GM18505 (cell line): Measurements from ENCODE around the gene SPINK8.
"Not testable (repeated sequence)": the region's sequence is repeated elsewhere in the genome, so short reads cannot be mapped to it uniquely, and the experiment has no call there.

Experiments
- ATAC-seq: cut with Tn5 transposase; IDR thresholded peaks from one replicate; pipeline ENCODE4 v1.9.1; 2021; ENCODE audit not compliant: unreplicated experiment
- POLR2A ChIP-seq: IDR thresholded peaks from 4 replicates; pipeline ENCODE4 v1.6.1; 2011; ENCODE audit warnings: borderline replicate concordance; ENCODE audit not compliant: insufficient read depth, insufficient read length; ENCODE audit errors: extremely low read depth

SPINK8 gene

DNA sequence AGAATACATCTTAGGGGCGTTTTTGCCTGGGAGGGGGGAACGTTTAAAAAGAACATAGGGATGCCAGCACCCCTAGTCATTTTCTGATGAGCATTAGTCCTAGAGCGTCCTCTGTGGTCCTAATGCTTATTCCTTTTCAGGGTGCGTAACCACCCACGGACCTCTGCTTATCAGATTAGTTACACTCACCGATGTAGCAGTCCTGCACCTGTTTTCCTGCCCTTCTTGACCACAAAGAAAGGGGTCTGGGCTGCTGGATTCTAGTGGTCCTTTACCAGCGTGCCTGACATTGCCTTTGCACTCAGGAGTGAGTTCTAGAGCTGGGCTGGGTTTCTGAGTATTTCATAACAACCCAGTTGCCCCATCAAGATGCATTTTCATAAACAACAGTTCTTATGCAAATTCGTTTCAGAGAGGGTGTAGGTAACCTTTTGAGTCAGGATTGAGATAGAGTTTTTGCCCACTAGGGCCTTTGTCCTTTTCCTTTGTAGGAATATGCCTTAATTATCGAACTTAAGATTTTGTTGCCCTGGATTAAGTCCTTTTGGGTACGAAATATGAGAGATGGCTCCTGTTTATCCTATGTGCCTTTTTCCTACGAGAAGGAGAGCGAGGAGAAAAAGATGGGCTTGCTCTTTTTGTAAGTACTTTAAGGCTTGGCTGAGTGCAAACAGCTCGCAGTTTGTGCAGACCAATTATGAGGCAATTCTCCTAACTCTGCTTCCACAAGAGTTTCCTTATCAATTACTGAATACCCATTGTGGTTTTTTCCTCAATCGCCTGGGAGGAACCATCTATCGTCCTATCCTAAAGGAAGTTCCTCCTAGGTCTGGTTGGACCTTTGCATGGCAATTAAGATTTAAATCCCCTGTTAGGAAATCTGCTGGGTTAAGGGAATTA lies at the start of gene SPINK8:
TSS of gene SPINK8 (minus strand) at position 316 of the 900 bp plus-strand sequence. CDS start 5,320 bp downstream, outside the sequence.
- not testable (repeated sequence) for ATAC-seq

DNA sequence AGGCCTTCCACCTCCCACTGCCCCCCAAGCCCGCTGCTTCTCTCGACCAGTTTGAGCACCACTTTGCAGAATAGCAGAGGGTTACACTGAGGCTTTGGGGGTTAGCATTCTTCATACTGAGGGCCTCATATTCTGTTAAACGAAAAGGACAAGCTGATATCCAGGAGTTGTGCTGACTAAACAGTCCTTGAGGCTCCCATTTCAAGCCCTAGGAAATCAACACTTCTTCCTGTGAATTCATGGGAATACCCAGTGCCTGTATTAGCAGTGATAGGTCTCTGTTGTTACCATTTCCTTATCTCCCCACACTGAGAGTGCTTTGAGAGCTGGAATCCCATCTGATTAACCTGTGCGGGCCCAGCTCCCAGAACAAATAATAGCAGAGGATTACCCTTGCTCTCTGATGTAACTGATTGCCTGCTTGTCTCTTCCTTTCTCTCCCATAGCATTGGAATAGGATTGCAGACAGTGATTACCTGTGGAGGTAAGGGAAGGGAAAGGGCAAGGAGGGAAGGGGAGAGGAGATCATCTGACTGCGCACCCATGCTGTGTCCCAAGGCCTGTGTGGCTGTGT lies 39.5 kb upstream of the SPINK8 start:
- ATAC-seq: no peak
- no peak for TF ChIP-seq POLR2A

DNA sequence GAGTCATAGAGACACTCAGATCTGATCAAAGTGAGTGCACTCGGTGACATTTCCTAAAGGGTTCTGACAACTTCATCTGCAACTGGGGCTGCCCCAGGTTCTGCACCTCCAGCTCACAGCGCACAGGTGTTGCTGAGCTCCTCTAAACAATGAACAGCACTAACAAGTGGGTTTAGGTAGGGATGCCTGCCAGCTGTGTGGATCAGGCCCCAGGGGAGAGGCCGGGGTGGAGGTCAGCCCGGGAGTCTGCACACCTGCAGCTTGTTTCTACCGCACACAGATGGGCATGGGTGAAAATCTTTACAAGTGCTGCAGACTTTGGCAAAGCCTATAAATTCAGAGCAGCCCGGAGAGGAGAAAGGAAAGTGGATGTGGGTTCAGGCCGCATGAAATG lies 38.9 kb upstream of the SPINK8 start:
- ATAC-seq: no peak
- TF ChIP-seq POLR2A: no peak

DNA sequence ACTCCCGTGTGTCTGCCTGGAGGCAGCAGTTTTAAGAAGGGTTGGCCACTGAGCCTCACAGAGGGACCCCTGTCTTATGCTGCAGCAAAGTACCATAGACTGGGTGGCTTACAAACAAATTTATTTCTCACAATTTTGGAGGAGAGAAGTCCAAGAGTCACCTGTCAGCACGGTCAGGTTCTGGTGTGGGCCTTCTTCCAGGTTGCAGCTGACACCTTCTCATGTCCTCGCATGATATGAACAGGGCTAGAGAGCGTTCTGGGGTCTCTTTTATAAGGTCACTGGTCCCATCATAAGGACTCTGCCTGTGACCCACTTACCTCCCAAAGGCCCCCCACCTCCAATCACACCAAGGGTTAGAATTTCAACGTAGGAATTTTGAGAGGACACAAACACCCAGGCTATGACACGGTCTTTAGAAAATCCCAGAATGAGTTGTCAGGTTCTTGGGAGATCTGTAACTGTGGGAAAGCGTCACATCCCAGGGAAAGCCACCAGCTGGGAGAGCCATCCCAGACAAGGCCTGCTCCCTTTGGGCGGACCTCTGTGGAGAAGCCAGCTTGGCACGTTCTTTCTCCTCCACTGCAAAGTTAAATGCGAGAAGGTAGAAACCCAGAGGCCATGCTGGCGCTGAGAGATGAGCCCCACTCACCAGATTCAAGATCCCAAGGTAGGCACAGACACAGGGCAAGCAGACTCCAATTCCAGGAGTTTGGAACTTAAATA lies 38.4 kb upstream of the SPINK8 start, which contains the start of gene FBXW12:
TSS of gene FBXW12 (plus strand) at position 569 of the 726 bp plus-strand sequence. CDS start 549 bp downstream, outside the sequence.
- no peak for TF ChIP-seq POLR2A
- no peak for ATAC-seq

DNA sequence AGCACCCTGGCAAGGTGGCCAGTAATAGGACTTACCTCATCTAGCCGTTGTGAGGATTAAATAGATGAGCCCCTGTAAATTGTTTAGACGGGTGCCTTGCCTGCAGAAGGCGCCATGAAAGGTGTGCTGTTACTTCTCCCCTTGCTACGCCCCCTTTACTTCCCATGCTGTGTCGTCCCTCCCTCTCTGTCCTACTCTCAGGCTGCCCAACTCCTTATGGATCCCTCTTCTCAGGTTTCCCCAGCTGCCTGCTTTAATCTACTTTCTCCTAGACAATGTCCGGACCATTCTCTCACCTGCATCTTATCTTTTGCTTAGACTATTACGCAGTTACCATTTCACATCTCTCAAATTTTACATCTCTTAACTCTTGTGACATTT lies 36.9 kb upstream of the SPINK8 start:
- no peak for ATAC-seq

DNA sequence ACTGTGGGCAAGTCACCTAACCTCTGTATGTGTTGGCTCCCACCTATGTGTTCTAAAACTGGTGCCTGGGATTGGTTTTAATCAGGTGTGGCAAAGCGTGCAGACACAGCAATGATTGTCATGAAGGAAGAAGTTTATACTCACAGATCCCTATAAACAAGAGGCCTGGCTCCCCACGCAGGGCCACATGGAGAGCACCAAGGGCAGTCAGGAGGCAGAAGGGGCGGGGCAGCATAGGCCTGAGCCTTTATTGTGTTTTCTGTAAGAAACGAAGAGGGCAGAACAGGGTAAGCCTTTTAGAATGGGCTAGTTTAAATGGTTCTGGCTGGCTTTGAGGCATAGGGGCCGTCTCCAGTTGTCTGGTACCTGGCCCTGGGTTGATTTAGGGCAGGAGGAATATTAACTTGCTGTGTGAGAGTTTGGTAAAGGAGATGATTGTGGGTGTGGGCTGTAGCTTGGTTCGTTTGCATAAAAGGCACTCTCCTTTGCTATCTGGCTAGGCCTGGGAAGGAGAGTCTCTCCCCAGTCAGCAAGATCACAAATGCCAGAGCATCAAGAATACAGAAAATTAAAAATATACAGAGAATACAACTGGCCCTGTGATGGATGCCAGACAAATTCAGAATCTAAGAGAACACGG lies 36.4 kb upstream of the SPINK8 start:
- no peak for ATAC-seq
- TF ChIP-seq POLR2A: no peak

More for the DNA sequence above, 36.9 kb upstream of the SPINK8 start:
- TF ChIP-seq POLR2A: no peak

DNA sequence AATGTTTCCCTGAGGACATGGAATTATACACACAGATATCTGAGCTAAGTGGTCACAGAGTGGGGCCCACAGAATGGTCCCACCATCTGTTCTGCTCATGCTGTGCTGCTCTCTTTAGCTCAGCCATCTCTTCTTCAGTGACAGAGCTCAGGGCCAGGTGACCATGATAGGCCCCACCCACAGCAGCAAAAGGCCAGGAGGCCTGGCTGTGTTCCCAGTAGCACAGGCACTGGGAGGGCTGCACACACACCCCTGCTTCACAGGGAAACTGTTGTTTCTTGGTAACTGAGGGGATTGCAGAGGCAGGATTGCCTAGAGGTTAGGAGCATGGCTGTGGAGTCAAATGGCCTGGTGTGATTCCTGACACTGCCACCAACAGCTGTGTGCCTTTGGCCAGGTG lies 33.7 kb upstream of the SPINK8 start:
- no peak for TF ChIP-seq POLR2A
- ATAC-seq: no peak

DNA sequence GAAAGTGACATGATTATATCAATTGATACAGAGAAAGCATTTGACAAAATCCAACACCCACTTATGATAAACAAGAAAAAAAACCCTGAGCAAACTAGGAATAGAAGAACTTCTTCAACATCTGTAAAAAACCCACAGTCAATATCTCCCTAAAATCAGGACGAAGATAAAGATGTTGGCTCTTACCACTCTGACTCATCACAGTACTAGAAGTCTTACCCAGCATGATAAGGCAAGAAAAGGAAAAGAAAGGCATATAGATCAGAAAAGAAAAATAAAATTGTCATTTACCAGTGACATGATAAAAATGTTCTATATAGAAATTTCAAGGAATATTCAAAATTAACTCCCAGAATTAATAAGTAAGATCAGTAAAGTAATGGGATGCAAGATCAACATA lies 31.4 kb upstream of the SPINK8 start:
- no peak for TF ChIP-seq POLR2A
- ATAC-seq: no peak

DNA sequence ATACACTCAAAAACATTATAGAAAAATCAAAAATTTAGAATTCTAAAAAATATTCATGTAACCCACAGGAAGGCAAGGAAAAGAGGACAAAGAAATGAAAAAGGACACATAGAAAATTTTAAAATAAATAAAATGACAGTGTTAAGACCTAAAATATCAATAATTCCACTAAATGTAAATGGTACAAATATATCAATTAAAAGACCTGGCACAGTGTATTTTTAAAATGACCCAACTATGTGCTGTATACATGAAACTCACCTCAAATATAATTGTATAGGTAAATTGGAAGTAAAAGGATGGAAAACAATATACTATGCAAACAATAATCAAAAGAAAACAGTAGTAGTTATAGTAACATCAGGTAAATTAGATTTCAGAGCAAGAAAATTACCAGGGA lies 28.5 kb upstream of the SPINK8 start:
- no peak for TF ChIP-seq POLR2A
- no peak for ATAC-seq

DNA sequence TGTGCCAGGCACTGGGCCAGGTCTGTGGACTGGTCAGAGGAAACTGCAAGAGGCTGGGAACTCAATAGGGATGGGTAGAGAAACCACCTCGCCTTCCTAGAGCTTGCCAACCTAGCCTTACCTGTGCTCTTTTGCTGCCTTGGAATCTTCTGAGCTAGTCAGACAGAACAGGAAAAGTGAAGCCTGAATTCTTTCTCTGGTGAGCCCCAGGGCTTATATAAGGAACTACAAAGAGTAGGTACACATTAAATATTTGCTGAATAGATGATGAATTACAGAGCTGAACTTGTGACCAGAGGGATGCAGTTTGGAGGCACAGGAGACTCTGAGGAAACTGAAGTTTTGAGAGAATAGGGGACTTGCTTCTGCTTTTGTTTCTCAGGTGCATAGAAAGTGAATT lies 23.0 kb upstream of the SPINK8 start:
- no peak for TF ChIP-seq POLR2A
- ATAC-seq: no peak

DNA sequence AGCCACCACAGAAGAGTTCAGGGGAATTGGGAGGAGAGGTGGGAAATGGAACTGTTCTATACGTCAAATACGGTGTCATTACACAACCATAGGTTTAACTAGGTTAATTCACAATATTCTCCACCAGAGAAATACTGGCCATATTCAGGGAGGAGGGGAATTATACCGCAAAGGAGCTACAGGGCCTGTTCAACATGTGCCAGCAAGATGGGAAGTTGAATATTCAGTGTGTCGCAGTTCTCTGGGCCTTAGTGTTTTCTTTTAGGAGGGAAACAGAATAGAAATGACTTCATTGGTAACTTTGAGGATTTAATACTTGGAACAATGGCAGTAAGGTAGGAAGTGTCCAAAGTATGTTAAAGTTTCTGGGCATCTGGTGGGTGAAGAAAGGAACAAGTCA lies 20.5 kb upstream of the SPINK8 start:
- no peak for TF ChIP-seq POLR2A
- ATAC-seq: no peak

DNA sequence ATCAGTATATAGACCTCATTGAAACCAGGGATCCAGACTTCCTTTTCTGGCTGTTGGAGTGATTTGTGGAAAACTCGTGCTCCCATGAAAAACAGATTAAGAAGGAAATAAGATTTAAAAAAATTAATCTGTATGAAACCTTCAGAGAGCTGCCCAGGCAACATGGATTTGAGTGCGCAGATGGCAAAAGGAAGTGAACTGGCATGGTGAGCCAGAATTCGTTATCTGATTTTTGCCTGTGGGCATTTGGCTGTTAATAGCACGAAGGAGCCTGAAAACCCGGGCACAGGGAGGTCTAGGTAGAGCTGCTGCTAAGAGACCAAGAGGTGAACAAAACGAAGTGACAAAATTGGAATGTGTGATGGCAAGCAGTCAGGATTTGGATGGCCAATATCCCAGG lies 19.1 kb upstream of the SPINK8 start:
- no peak for ATAC-seq
- no peak for TF ChIP-seq POLR2A

DNA sequence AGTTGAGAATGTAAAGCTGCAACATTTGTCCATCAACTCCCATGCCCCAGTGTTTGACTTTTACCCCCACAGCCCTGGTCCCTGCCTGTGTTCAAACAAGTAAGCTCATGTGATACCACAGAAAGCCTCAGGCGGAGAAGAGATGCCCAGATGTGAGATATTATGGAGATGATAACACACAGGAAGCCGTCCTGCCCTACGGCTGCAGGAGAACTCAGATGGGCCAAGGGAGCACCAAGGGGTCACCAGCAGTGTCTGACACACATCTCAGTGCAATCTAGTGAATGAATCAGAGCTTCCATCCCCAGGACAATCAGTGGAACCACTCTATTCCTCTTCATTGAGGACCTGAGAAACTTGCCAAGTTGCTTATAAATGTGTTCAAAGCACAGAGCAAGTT lies 14.0 kb upstream of the SPINK8 start:
- no peak for ATAC-seq
- TF ChIP-seq POLR2A: no peak
